ENCODE results near the gene LRIG2.
"Not testable (repeated sequence)": the region's sequence is repeated elsewhere in the genome, so short reads cannot be mapped to it uniquely, and the experiment has no call there.

Gene LRIG2, protein sequence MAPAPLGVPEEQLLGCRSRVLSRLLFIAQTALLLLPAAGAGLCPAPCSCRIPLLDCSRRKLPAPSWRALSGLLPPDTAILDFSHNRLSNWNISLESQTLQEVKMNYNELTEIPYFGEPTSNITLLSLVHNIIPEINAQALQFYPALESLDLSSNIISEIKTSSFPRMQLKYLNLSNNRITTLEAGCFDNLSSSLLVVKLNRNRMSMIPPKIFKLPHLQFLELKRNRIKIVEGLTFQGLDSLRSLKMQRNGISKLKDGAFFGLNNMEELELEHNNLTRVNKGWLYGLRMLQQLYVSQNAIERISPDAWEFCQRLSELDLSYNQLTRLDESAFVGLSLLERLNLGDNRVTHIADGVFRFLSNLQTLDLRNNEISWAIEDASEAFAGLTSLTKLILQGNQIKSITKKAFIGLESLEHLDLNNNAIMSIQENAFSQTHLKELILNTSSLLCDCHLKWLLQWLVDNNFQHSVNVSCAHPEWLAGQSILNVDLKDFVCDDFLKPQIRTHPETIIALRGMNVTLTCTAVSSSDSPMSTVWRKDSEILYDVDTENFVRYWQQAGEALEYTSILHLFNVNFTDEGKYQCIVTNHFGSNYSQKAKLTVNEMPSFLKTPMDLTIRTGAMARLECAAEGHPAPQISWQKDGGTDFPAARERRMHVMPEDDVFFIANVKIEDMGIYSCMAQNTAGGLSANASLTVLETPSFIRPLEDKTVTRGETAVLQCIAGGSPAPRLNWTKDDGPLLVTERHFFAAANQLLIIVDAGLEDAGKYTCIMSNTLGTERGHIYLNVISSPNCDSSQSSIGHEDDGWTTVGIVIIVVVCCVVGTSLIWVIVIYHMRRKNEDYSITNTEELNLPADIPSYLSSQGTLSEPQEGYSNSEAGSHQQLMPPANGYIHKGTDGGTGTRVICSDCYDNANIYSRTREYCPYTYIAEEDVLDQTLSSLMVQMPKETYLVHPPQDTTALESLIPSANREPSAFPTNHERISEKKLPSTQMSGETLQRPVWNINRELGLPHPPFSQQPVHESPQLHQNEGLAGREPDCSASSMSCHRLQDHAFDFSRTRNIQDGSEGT

DNA sequence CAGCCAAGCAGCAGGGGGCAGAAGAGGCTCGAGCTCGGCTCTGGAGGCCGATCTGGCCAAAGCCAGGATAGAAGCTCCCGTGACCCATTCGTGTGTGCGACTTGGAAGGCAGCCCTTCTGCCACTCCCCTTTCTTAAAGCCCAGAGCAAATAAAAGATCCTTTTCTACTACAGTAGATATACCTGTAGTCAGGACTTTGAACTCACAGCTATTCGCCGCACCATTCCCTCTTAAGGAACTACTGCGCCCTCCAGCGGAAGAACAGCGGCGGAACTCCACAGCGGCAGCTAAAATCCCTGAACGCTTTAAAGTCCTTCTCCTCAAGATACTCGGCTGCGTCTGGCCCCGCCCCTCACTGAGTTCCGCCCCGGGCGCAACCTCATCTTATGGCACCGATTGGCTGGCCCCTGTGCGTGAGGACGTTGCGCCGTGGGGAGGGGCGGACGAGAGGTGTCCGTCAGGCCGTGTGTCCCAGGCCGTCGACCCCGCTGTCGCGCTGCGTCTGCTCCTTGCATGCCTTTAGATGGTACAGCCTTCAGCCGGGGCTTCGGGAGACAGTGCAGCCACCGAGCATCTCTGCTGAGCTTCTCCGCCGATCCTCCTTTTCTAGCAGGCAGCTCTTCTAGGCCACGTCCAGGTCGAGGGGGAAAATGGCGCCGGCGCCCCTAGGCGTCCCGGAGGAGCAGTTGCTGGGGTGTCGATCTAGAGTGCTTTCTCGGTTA, at the start of gene LRIG2:
Gene LRIG2, plus strand, starts transcription at position 442 of the 722 bp plus-strand sequence. Its CDS starts 209 bp downstream, at position 651.
- Histone ChIP-seq H3K4me3 (peak within 1 kb of the TSS; percentile 95), H3K27me3 (no peaks in the 10 kb centered on the region), H3K9ac (peak within 1 kb of the TSS; percentile 94), H3K4me2 (peak within 1 kb of the TSS; percentile 80), H3K27ac (peak within 1 kb of the TSS; percentile 88), H3K4me1 (peaks cover 28% of the 10 kb centered on the region), H3K9me3 (no peaks in the 10 kb centered on the region), H4K20me1 (peaks cover 41% of the 10 kb centered on the region), H3K36me3 (peaks cover 18% of the 10 kb centered on the region)
- TF ChIP-seq Cebpa-rat (IDR thresholded peaks at IDR 0.05): no peak

DNA sequence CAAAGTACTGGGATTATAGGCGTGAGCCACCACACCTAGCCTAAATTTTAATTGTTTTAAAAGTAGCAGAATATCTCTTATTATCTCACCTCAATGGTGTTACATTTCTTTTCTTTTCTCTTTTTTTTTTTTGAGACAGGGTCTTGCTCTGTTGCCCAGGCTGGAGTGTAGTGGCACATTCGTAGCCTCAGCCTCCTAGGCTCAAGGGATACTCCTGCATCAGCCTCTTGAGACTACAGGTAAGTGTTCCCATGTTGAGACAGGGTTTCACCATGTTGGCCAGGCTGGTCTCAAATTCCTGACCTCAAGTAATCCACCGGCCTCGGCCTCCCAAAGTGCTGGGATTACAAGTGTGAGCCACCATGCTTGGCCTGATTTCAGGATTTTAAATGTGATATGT, 49.7 kb upstream of the LRIG2 start:
- H3K9me3 ChIP-seq, H4K20me1 ChIP-seq, H3K4me3 ChIP-seq, H3K27me3 ChIP-seq, H3K9ac ChIP-seq, H3K4me1 ChIP-seq, H3K4me2 ChIP-seq, H3K27ac ChIP-seq, H3K36me3 ChIP-seq: not testable (repeated sequence)

DNA sequence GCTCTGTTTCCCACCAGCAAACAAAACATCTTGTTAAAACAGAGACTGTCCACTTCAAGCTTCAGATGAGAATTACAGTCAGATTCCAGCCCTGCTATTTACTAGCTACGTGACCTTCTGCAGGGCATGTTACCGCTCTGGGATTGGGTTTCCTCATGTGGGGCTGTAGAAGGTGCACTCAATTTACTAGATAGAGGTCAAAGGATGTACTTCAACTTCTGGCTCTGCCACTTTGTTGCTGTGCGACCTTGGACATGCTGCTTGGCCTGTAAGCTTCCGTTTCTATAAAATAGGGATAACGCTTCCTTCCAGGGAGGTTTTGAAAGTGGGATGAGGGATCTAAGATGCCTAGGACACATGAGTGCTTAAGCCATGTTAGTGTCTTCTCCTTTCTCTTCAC, 46.0 kb upstream of the LRIG2 start:
- Histone ChIP-seq H3K9ac (no peak overlapping the region), H3K4me3 (no peak overlapping the region), H3K9me3 (no peaks in the 10 kb centered on the region), H4K20me1 (no peaks in the 10 kb centered on the region), H3K4me2 (no peak overlapping the region), H3K4me1 (no peaks in the 10 kb centered on the region), H3K27me3 (no peaks in the 10 kb centered on the region), H3K36me3 (no peaks in the 10 kb centered on the region), H3K27ac (no peak overlapping the region)
- TF ChIP-seq Cebpa-rat (IDR thresholded peaks at IDR 0.05): no peak

DNA sequence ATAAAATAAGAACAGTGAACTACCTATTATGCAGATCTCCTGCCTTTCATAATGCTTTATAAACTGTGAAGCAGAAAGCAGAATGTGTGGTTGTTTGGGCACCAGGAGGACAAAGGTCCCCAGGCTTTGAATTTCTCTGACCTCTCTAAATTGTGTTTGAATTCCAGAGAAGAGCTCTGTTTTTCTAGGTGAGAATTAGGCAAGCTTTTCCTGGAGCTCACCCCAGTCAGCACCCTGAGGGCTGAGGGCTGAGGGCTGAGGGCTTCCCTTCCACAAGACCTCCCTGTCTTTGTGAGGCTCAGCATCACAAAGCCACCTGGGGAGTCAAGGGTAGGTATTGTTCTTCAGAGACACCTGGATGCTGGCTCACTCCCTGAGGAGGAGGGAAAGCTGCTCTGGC, 45.5 kb upstream of the LRIG2 start:
- TF ChIP-seq Cebpa-rat (IDR thresholded peaks at IDR 0.05): no peak
- no peaks in the 10 kb centered on the region for H3K36me3 ChIP-seq
- no peaks in the 10 kb centered on the region for H3K9me3 ChIP-seq
- H3K4me1 ChIP-seq: no peaks in the 10 kb centered on the region
- no peak overlapping the region for H3K4me3 ChIP-seq
- no peaks in the 10 kb centered on the region for H3K27me3 ChIP-seq
- H4K20me1 ChIP-seq: no peaks in the 10 kb centered on the region
- H3K9ac ChIP-seq: no peak overlapping the region
- H3K4me2 ChIP-seq: no peak overlapping the region
- no peak overlapping the region for H3K27ac ChIP-seq

DNA sequence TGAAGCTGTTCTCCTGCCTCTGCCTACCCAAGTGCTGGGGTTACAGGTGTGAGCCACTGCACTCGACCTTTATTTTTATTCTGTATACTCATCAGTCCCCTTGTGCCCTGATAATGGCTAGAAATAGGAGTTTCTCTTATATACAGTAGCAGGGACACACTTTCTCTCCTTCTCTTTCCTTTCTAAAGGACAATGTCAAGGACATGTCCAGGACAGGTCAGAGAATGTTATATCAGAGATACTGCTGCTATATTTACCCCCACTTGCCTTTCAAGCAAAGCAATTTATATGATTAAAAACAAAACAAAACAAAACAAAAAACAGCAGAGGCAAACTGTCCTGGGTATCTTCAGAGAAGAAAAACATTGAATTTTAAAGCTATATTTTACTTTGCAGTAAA, 43.2 kb upstream of the LRIG2 start:
- H3K4me1 ChIP-seq: no peaks in the 10 kb centered on the region
- no peaks in the 10 kb centered on the region for H3K27me3 ChIP-seq
- no peak overlapping the region for H3K4me2 ChIP-seq
- H3K27ac ChIP-seq: no peak overlapping the region
- 0 out of 2 replicates have a peak overlapping the region, but pooled peaks have one; percentile 6 for H3K9ac ChIP-seq
- H3K36me3 ChIP-seq: no peaks in the 10 kb centered on the region
- H4K20me1 ChIP-seq: no peaks in the 10 kb centered on the region
- no peak overlapping the region for H3K4me3 ChIP-seq
- no peak for TF ChIP-seq Cebpa-rat (IDR thresholded peaks at IDR 0.05)
- no peaks in the 10 kb centered on the region for H3K9me3 ChIP-seq

DNA sequence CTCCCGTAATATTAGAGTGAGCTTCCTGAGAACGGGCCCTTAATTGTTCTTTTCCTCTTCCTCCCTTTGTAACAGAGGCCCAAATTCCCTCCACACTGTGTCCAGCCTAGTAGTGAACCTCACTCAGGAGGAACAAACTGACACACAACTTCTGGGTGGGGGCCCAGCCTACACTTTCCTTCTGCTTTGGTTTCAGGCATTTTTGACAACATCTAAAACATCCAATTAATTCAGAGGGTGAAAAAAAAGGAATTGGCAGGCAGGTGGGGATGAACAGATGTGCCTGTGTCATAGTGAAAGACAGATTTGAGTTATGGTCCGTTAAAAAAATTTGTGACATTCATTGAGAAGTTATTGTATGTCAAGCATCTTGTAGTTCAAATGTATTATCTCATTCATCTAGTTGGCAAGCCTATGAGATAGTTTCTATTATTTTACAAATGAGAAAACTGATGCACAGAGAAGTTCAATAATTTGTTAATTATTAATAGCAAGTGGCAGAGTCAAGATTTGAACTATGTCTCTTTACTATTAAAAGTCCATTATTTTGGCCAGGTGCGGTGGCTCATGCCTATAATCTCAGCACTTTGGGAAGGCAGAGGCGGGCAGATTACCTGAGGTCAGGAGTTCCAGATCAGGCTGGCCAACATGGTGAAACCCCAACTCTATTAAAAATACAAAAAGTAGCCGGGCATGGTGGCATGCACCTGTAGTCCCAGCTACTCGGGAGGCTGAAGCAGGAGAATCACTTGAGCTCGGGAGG, 41.6 kb upstream of the LRIG2 start:
- Histone ChIP-seq H3K9me3 (no peaks in the 10 kb centered on the region), H3K36me3 (no peaks in the 10 kb centered on the region), H3K4me2 (no peak overlapping the region), H4K20me1 (no peaks in the 10 kb centered on the region), H3K9ac (no peak overlapping the region), H3K4me3 (no peak overlapping the region), H3K27me3 (no peaks in the 10 kb centered on the region), H3K27ac (no peak overlapping the region), H3K4me1 (no peaks in the 10 kb centered on the region)
- no peak for TF ChIP-seq Cebpa-rat (IDR thresholded peaks at IDR 0.05)

DNA sequence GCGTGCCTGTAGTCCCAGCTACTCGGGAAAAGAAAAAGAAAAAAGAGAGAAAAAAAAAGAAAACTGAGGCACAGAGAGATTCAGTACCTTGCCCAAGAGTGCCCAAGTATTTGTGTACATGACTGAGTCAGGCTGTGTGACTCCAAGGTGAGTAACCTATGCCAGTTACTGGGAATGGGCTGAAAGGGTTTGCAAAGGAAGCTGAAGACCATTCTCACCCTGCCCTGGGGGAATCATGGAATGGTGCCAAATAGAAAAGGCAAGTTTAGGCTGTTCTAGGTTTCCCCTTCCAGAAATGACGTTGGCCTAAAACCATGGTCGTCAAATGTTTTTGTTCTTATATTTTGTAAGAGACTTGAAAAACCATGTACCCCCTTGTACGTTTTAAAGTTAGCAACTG, 37.9 kb upstream of the LRIG2 start:
- no peaks in the 10 kb centered on the region for H4K20me1 ChIP-seq
- no peaks in the 10 kb centered on the region for H3K4me1 ChIP-seq
- H3K9ac ChIP-seq: no peak overlapping the region
- no peaks in the 10 kb centered on the region for H3K27me3 ChIP-seq
- no peak overlapping the region for H3K27ac ChIP-seq
- H3K4me3 ChIP-seq: no peak overlapping the region
- H3K9me3 ChIP-seq: no peaks in the 10 kb centered on the region
- TF ChIP-seq Cebpa-rat (IDR thresholded peaks at IDR 0.05): no peak
- H3K36me3 ChIP-seq: no peaks in the 10 kb centered on the region
- H3K4me2 ChIP-seq: no peak overlapping the region

DNA sequence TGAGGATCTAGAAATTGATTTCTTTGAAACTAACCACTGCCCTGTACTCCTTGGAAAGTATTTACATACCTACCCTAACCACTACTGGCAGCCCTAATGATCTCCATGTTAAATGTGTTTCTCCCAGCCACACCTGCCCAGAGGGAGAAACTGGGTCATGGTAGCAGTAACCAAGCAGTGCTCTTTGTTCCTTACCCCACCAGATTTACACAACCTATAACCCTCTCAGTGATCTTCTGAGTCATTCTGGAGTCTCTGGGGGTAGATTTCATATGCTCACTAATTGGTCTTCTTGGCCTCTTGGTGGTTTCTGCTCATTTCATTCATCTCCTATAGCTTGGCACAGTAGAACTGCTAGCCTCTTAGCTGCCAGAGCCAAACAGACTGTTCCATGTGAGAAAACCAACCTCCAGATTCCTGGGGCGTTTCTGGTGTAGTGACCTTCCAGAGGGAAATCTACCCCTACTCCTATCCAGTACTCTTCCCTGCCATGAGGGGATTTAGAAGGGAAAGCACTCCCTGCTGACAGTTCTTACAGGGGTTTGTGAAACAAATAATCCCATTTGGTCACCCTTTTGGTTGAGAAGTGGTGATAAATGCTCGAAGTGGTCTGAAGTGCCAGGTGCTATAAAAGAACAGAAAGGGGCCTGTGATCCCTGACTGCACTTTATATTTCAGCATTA, 36.2 kb upstream of the LRIG2 start:
- H3K9me3 ChIP-seq: no peaks in the 10 kb centered on the region
- no peak overlapping the region for H3K4me3 ChIP-seq
- no peaks in the 10 kb centered on the region for H4K20me1 ChIP-seq
- H3K4me2 ChIP-seq: no peak overlapping the region
- no peaks in the 10 kb centered on the region for H3K27me3 ChIP-seq
- no peak overlapping the region for H3K27ac ChIP-seq
- H3K9ac ChIP-seq: no peak overlapping the region
- TF ChIP-seq Cebpa-rat (IDR thresholded peaks at IDR 0.05): no peak
- no peaks in the 10 kb centered on the region for H3K4me1 ChIP-seq
- no peaks in the 10 kb centered on the region for H3K36me3 ChIP-seq

All from BLaER1 (cell line).